ENCODE measurements around the gene ABCG8. TPM values are rescaled to one million over a fixed set of nuclear protein-coding genes. Genes with fewer than 3 reads are reported as not detected.

The ABCG8 gene
- under 1 TPM in 2 of 3 donors, not detected in 1; 0.07 to 0.12 TPM for polyA plus RNA-seq

- 74 to 88% (median 80%) methylated on average over 18 to 20 of the region's 20 CpGs for WGBS, 3 donors
- H3K27ac ChIP-seq (ENCODE audit: low read depth, low read length): no peak within 1 kb of the TSS
Observed at GRCh38 chr2:43838560-43839267, at the start of gene ABCG8, which contains the start of gene ABCG5. Gene ABCG8 (plus strand): TSS chr2:43838971. CDS start chr2:43839054, 83 bp downstream. Gene ABCG5 (minus strand): TSS chr2:43838839. CDS start chr2:43838679, 160 bp downstream.

GRCh38 chr2:43790147-43790546 lies 48.6 kb upstream of the ABCG8 start:
- H3K27ac ChIP-seq (ENCODE audit: low read depth, low read length): no peak overlapping the region
- 64 to 77% (median 74%) methylated on average over 5 of the region's 5 CpGs for WGBS, 3 donors

GRCh38 chr2:43791035-43791765 lies 47.6 kb upstream of the ABCG8 start:
- no peak overlapping the region for H3K27ac ChIP-seq (ENCODE audit: low read depth, low read length)
- WGBS, 3 donors: 97 to 100% (median 100%) methylated on average over 2 of the region's 2 CpGs

GRCh38 chr2:43792653-43793052 lies 46.1 kb upstream of the ABCG8 start:
- no peak overlapping the region for H3K27ac ChIP-seq (ENCODE audit: low read depth, low read length)
- 80 to 93% (median 93%) methylated on average over 3 of the region's 3 CpGs for WGBS, 3 donors

- 94 to 97% (median 96%) methylated on average over 9 of the region's 9 CpGs for WGBS, 3 donors
- no peak overlapping the region for H3K27ac ChIP-seq (ENCODE audit: low read depth, low read length)
Observed at GRCh38 chr2:43794956-43795355, 43.8 kb upstream of the ABCG8 start.

GRCh38 chr2:43796206-43796605 lies 42.6 kb upstream of the ABCG8 start:
- 32 to 74% (median 71%) methylated on average over 1 of the region's 1 CpG for WGBS, 3 donors

GRCh38 chr2:43798300-43798699 lies 40.5 kb upstream of the ABCG8 start:
- H3K27ac ChIP-seq (ENCODE audit: low read depth, low read length): no peak overlapping the region
- 80 to 83% (median 82%) methylated on average over 4 of the region's 4 CpGs for WGBS, 3 donors

More at GRCh38 chr2:43796206-43796605, 42.6 kb upstream of the ABCG8 start:
- no peak overlapping the region for H3K27ac ChIP-seq (ENCODE audit: low read depth, low read length)

- no peak overlapping the region for H3K27ac ChIP-seq (ENCODE audit: low read depth, low read length)
Observed at GRCh38 chr2:43800894-43801293, 37.9 kb upstream of the ABCG8 start.

- H3K27ac ChIP-seq (ENCODE audit: low read depth, low read length): no peak overlapping the region
- 96 to 98% (median 97%) methylated on average over 2 of the region's 2 CpGs for WGBS, 3 donors
Observed at GRCh38 chr2:43802135-43802534, 36.6 kb upstream of the ABCG8 start.

- 67 to 82% (median 67%) methylated on average over 1 of the region's 1 CpG for WGBS, 3 donors
- H3K27ac ChIP-seq (ENCODE audit: low read depth, low read length): no peak overlapping the region
Observed at GRCh38 chr2:43803113-43803512, 35.7 kb upstream of the ABCG8 start.

- no peak overlapping the region for H3K27ac ChIP-seq (ENCODE audit: low read depth, low read length)
- WGBS, 3 donors: 48 to 92% (median 84%) methylated on average over 2 of the region's 2 CpGs
Observed at GRCh38 chr2:43806719-43807031, 32.1 kb upstream of the ABCG8 start.

GRCh38 chr2:43810452-43810851 lies 28.3 kb upstream of the ABCG8 start:
- H3K27ac ChIP-seq (ENCODE audit: low read depth, low read length): no peak overlapping the region
- 53 to 67% (median 64%) methylated on average over 2 of the region's 2 CpGs for whole genome bisulfite sequencing, 3 donors

GRCh38 chr2:43810888-43811287 lies 27.9 kb upstream of the ABCG8 start:
- H3K27ac ChIP-seq (ENCODE audit: low read depth, low read length): no peak overlapping the region
- 74 to 75% (median 74%) methylated on average over 1 of the region's 1 CpG for whole genome bisulfite sequencing, 3 donors

- H3K27ac ChIP-seq (ENCODE audit: low read depth, low read length): no peak overlapping the region
- WGBS, 3 donors: 60 to 100% (median 96%) methylated on average over 2 of the region's 2 CpGs
Observed at GRCh38 chr2:43812006-43812405, 26.8 kb upstream of the ABCG8 start.

GRCh38 chr2:43812947-43813346 lies 25.8 kb upstream of the ABCG8 start:
- WGBS, 3 donors: 44 to 73% (median 55%) methylated on average over 2 of the region's 2 CpGs
- H3K27ac ChIP-seq (ENCODE audit: low read depth, low read length): no peak overlapping the region

GRCh38 chr2:43814711-43815110 lies 24.1 kb upstream of the ABCG8 start:
- no peak overlapping the region for H3K27ac ChIP-seq (ENCODE audit: low read depth, low read length)
- WGBS, 3 donors: 92% methylated on average over 3 of the region's 3 CpGs

- no peak overlapping the region for H3K27ac ChIP-seq (ENCODE audit: low read depth, low read length)
- 31 to 50% (median 49%) methylated on average over 5 of the region's 5 CpGs for WGBS, 3 donors
Observed at GRCh38 chr2:43818761-43819160, 20.0 kb upstream of the ABCG8 start.

- no peak overlapping the region for H3K27ac ChIP-seq (ENCODE audit: low read depth, low read length)
- WGBS, 3 donors: 56 to 84% (median 79%) methylated on average over 7 of the region's 7 CpGs
Observed at GRCh38 chr2:43819491-43820163, 19.1 kb upstream of the ABCG8 start.

GRCh38 chr2:43822839-43823238 lies 15.9 kb upstream of the ABCG8 start:
- WGBS, 3 donors: 72 to 73% (median 72%) methylated on average over 7 of the region's 7 CpGs
- no peak overlapping the region for H3K27ac ChIP-seq (ENCODE audit: low read depth, low read length)
